ENCODE data around the gene UBR4.

Gene UBR4

GRCh38 chr1:19072285-19072981, 137.6 kb downstream of the UBR4 start:
- DNase-seq (ENCODE audit: low read depth in 2 of 2) = no peak

GRCh38 chr1:19071674-19072281, 138.3 kb downstream of the UBR4 start:
- DNase-seq (ENCODE audit: low read depth in 2 of 2) = no peak

DNA sequence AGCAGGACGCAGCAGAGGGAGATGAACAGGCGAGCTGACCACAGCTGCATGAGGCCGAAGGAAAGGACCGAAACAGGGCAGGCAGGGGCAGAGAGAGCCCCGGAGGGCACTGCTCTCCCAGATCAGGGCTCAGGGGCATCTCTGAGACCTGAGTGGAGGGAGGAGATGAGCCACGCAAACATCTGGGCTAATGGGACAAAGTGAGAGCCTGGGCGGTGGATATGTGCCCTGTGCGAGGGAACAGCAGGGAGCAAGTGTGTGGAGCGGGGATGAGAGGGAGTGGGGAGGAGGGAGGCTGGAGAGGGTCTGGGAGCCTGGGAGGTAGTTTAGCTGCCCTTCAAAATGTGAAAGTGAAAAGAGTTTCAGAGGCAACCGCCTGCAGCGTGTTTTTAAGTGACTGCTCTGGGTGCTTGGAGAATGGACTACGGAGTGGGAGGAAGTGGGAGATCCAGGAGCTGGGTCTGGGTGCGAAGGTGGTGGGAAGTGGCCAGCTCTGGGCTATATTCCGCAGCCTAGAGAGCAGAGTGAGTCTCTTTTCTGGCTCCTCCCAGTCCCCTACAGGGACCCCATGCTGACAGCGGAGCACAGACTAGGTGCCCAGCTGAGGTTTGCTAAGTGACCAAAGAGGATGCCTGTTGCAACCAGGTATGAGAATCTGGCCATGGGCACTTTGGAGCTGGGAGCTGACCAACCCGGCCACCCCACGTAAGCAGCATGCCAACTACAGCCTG, 139.0 kb downstream of the UBR4 start:
- no peak for DNase-seq (ENCODE audit: low read depth in 2 of 2)

DNA sequence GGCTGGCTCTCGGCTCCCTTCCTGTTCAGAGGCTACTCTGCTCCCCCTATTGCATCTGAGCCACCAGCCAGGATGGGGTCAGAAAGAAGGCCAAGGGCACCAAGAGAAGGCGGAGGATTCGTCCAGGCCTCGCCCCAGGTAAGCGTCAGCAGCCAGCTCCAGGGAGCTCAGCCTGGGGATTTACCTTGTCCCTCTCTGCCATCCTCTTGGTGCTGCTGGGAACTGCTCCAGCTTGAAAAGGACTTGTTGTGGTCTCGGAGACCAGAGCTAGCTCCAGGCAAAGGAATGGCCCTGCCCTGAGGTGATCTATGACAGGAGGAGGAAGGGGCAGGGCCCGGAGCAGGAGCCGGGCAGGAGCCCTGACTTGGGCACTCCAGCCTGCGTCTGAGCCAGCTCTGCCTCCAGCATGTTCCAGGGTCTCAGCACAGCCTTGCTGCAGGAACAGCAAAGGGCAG, 139.8 kb downstream of the UBR4 start:
- no peak for DNase-seq (ENCODE audit: low read depth in 2 of 2)

DNA sequence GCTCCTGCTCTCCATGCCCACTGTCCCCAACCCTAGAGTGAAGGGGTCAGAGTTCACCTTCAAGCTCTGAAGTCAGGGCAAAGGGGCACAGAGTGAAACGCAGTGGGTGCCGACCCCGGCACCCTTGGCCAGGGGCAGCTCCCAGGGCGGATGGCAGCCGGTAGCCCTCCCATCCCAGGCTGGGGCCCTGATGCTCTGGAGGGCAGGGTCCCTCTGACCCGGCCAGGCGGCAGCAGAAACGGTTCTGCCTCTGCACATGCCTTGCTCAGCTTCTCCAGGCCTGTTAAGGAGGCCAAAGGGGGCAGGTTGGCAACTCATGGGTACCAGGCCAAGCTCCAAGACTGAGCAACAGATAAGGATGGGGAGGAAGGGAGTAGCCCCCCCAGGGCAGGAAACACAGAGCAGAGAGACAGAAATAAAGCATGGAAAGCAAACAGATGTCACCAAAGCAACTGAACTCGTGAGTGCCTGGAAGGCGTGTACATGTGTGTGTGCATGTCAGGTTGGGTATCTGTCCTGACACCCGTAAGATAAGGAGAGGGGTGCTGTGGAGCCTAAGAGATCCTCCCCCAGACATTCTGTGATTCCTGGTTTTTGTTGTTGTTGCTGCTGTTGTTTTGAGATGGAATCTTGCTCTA, 141.3 kb downstream of the UBR4 start:
- DNase-seq (ENCODE audit: low read depth in 2 of 2) = no peak

GRCh38 chr1:19067912-19068638, 142.0 kb downstream of the UBR4 start:
- DNase-seq (ENCODE audit: low read depth in 2 of 2) = no peak

GRCh38 chr1:19067182-19067911, 142.7 kb downstream of the UBR4 start:
- DNase-seq (ENCODE audit: low read depth in 2 of 2) = no peak

DNA sequence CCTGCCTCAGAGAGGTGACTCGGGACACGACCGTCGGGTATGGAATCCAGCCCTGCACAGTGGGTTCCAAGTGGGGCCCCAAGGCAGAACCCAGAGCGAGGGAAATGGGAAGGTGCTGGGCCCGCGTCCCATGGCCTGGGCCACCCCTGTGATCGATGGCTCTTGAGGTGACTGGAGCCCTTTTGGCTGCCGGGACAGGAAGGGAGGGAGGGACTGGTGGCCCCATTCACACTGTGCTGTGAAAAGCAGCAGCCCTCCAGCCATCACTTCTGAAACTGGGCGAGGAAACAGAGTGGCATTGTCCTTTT, 143.2 kb downstream of the UBR4 start:
- no peak for DNase-seq (ENCODE audit: low read depth in 2 of 2)

- DNase-seq (ENCODE audit: low read depth in 2 of 2) = no peak
Observed at GRCh38 chr1:19066248-19066873, 143.7 kb downstream of the UBR4 start.

DNA sequence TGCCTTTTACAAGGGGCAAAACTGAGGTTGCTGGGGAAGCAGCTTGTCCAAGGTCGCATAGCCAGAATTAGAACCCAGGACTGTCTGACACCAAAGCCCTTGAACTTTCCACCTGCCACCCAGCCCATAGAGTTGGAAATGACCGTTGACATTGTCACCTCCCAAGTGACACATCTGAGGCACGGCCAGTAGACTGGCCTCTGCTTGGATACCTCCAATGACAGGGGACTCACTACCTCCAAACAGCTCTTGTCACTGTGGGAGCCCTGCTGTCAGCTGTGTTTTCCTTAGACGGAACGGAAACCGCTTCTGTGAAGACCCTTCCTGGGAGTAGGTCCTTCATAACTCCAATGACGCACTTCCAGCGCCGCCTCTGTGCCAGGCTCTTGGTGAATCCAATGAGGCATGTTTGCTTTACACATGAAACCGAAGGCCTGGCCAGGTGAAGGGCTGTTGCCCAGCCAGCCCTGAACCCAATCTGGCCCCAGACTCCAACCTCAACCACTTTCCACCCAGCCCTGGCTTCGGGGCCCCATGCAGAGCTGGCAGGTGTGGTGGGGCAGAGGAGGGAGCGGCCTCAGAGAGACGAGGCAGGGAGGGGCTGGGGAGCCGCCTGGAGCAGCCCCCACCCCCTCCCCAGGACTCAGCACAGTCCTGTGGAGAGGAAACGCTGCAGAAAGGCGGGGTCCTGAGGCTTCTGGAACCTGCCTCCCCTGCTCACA, 144.4 kb downstream of the UBR4 start:
- DNase-seq (ENCODE audit: low read depth in 2 of 2) = no peak

- DNase-seq (ENCODE audit: low read depth in 2 of 2) = no peak
Observed at GRCh38 chr1:19064906-19065450, 145.1 kb downstream of the UBR4 start.

DNA sequence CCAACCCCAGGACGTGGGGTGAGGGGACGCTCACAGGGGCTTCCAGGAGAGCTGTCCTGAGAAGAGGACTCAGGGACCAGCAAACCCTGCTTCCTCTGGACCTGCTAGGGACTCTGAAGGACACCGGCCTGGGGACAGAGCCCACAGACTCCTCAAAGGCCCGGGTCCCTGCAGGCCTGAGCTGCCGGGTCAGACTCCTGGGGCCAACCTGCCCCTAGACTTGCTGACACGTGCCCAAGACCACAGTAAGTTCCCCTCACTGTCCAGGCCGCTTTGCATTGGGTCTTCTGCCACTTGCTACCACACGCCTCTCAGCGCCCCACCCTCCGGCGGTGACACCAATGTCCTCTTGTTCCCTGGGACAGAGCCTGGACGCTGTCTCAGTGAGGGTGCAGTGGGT, 146.9 kb downstream of the UBR4 start:
- DNase-seq (ENCODE audit: low read depth in 2 of 2) = no peak

GRCh38 chr1:19062258-19063029, 147.6 kb downstream of the UBR4 start:
- no peak for DNase-seq (ENCODE audit: low read depth in 2 of 2)

- DNase-seq (ENCODE audit: low read depth in 2 of 2) = no peak
Observed at GRCh38 chr1:19061798-19062197, 148.3 kb downstream of the UBR4 start.

- no peak for DNase-seq (ENCODE audit: low read depth in 2 of 2)
Observed at GRCh38 chr1:19061343-19061742, 148.7 kb downstream of the UBR4 start.

DNA sequence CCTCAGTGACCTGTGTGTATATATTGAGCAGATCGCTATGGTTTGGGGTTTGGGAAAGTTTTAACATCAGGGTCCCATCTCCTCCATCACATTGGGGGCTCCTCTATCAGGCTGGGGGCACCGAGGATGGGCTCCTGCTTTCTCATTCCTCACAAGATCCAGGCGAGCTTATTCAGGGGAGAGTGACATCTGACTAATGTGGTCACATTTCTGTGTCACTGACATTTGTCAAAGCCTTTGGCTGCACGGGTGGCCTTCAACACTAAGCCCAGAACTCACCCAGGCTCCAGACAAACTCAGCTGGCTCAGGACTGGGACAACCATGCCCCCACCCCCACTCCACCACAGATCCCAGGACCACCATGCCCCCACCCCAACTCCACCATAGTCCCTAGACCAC, 150.3 kb downstream of the UBR4 start:
- no peak for DNase-seq (ENCODE audit: low read depth in 2 of 2)

DNA sequence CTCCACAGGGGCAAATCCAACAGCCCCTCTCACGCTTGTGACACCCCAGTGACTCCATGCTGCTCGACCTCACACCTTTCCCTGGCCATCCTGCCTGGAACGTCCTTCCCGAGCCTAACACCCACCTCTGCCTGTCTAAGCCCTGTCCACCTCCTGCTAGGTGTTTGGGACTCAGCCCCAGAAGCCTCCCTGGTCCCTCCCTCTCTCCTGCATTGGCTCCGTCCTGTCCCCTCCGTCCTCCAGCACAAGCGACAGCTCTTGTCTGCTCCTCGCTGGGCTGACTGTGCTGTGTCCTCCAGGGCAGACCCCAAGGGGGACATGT, 151.6 kb downstream of the UBR4 start:
- no peak for DNase-seq (ENCODE audit: low read depth in 2 of 2)

DNA sequence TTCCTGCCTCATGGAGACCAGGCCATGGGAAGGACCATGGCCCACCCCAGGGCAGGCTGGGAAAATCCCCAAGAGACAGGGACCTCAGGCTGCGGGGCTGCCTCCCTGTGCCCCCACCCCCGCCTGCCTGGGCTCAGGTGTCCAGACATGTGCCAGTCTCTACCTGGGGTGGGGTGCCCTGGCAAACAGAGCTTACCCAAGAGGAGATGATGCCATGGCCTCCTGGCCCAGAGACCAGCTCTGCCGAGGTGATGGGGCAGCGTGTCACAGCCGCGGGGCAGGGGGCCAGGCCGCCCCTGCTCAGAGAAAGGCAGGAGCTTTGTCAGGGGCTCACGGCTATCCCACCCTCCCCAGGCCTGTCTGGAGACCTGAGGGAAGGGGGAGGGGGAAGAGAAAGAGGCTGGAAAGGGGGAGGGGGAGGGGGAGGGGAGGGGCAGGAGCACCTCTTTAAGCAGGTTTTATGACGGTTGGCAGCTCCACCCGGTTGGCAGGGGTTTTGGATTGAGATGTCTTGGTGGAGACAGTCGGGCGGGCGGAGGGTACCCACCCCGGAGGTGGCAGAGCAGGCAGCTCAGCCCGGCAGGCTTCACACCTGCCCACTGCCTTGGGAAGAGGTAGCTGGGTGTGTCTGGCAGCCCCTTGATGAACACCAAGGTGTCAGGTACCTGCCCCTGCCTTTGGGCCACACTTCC, 152.1 kb downstream of the UBR4 start:
- no peak for DNase-seq (ENCODE audit: low read depth in 2 of 2)
